ENCODE results near the gene RAB33A.

DNA sequence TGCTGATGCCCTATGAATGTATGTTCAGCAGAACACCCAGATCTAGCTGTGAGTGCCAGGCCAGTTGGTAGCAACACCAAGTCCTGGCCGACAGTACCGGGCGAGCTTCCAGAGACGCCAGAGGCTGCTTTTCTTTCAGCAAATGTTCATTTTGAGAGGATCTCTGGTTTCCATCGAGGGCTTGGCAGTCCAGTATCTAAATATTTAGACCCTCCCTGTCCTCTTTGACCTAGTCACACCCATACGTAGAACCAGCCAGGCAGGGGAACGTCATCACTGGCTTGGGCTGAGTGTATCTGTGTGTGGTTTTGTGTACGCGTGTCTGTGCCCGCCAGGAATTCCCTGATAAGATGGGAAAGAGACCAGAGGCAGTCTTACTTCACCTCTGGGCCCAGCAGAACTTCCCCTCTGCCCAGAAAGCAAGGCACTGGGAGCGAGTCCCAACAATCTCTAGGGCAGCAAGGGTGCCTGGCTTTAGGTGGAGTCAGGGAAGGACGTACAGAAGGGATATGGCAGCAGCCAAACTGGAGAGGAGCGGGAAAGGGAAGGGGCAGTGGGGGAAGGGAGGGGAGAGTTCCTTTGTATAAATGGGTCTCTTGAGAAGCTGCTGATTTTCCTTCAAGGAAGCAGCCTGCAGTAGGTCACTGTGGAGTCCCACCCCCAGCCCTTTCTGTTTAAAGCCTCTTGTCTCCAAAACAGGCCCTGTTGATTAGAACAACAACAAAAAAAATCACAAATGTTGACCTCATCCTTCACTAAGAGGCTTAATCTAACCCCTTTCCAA, 46.5 kb upstream of the RAB33A start:
- TF ChIP-seq ZNF138 (tag by site-specific recombination; IDR thresholded peaks at IDR 0.05; ENCODE audit: borderline replicate concordance) (no peak), KLF9 (tag by site-specific recombination; IDR thresholded peaks at IDR 0.05; ENCODE audit: low read depth) (no peak), ZNF518A (tag by site-specific recombination; conservative IDR thresholded peaks at IDR 0.05; ENCODE audit: low read depth) (no peak), ZSCAN23 (tag by site-specific recombination; IDR thresholded peaks at IDR 0.05) (no peak), ZNF311 (tag by site-specific recombination; IDR thresholded peaks at IDR 0.05; ENCODE audit: borderline replicate concordance) (no peak), ZNF843 (tag by site-specific recombination; IDR thresholded peaks at IDR 0.05) (no peak), ZNF660 (tag by site-specific recombination; IDR thresholded peaks at IDR 0.05) (no peak), ZNF266 (tag by site-specific recombination; IDR thresholded peaks at IDR 0.05; ENCODE audit: low read depth) (no peak), SP7 (tag by site-specific recombination; IDR thresholded peaks at IDR 0.05) (no peak), BCL11A (tag by site-specific recombination; IDR thresholded peaks at IDR 0.05; ENCODE audit: low read depth) (no peak)
- TF ChIP-seq, protein P1, sequence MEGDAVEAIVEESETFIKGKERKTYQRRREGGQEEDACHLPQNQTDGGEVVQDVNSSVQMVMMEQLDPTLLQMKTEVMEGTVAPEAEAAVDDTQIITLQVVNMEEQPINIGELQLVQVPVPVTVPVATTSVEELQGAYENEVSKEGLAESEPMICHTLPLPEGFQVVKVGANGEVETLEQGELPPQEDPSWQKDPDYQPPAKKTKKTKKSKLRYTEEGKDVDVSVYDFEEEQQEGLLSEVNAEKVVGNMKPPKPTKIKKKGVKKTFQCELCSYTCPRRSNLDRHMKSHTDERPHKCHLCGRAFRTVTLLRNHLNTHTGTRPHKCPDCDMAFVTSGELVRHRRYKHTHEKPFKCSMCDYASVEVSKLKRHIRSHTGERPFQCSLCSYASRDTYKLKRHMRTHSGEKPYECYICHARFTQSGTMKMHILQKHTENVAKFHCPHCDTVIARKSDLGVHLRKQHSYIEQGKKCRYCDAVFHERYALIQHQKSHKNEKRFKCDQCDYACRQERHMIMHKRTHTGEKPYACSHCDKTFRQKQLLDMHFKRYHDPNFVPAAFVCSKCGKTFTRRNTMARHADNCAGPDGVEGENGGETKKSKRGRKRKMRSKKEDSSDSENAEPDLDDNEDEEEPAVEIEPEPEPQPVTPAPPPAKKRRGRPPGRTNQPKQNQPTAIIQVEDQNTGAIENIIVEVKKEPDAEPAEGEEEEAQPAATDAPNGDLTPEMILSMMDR (tag by site-specific recombination; IDR thresholded peaks at IDR 0.05): no peak
